ENCODE data around the gene EPO.

- TF ChIP-seq SP1 (IDR thresholded peaks at IDR 0.05) (no peak), HDGF (IDR thresholded peaks at IDR 0.05; ENCODE audit: borderline replicate concordance) (no peak), ARNT (IDR thresholded peaks at IDR 0.05) (no peak), FOXA1 (IDR thresholded peaks at IDR 0.05) (no peak), LEF1 (IDR thresholded peaks at IDR 0.05; ENCODE audit: borderline replicate concordance) (no peak), FOXM1 (IDR thresholded peaks at IDR 0.05; ENCODE audit: borderline replicate concordance) (no peak), L3MBTL2 (conservative IDR thresholded peaks at IDR 0.05) (no peak), BHLHE40 (IDR thresholded peaks at IDR 0.05; ENCODE audit: borderline replicate concordance) (no peak), ZNF384 (IDR thresholded peaks at IDR 0.05) (no peak), SUZ12 (IDR thresholded peaks at IDR 0.05) (no peak), FOXK2 (IDR thresholded peaks at IDR 0.05) (no peak), TARDBP (IDR thresholded peaks at IDR 0.05) (no peak)
- TF ChIP-seq, protein P1, sequence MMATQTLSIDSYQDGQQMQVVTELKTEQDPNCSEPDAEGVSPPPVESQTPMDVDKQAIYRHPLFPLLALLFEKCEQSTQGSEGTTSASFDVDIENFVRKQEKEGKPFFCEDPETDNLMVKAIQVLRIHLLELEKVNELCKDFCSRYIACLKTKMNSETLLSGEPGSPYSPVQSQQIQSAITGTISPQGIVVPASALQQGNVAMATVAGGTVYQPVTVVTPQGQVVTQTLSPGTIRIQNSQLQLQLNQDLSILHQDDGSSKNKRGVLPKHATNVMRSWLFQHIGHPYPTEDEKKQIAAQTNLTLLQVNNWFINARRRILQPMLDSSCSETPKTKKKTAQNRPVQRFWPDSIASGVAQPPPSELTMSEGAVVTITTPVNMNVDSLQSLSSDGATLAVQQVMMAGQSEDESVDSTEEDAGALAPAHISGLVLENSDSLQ (IDR thresholded peaks at IDR 0.05), result no peak
Measured at GRCh38 chr7:100688326-100688860, 31.9 kb upstream of the EPO start.

All from HEK293T (cell line).